ENCODE data around the gene IGIP.

DNA sequence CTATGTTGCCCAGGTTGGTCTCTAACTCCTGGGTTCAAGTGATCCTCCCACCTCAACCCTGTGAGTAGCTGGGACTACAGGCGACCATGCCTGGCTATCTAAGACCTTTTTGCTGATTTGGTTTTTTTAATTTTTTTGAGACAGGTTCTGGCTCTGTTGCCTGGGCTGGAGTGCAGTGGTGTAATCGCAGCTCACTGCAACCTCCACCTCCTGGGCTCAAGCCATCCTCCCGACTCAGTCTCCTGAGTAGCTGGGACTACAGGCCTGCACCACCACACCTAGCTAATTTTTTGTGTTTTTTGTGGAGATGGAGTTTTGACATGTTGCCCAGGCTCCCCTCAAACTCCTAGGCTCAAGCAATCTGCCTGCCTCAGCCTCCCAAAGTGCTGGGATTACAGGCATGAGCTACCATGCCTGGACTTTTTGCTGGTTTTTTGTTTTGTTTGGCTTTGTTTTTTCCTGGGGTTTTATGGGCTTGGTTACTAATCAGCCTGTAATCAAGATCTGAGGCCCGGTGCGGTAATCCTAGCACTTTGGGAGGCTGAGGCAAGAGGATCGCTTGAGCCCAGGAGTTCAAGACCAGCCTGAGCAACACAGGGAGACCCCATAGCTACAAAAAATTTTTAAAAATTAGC is 52.9 kb downstream of the IGIP start:
- no peak for TF ChIP-seq POLR2A (IDR thresholded peaks at IDR 0.05)
- TF ChIP-seq CTCF (IDR thresholded peaks at IDR 0.05): no peak
- no peak for TF ChIP-seq POLR2AphosphoS5 (IDR thresholded peaks at IDR 0.05; ENCODE audit: insufficient read depth in 1 of 2, low read depth in 1 of 2)
